K562 (cell line): Measurements from ENCODE around the gene TFDP1. TPM values are rescaled to one million over a fixed set of nuclear protein-coding genes. Genes with fewer than 3 reads are reported as not detected.

ENCODE experiments used
- ATAC-seq: fragments of 200-7000 bp; cut with Tn5 transposase; 3 replicates; pipeline ENCODE4 v1.9.1; 2020; ENCODE audit warnings: moderate library complexity
- BruUV-seq: library from RNA; stranded (reverse); fragments of 400-500 nt; replicated peaks from 2 replicates; lab custom pipeline; 2021; lab: Mats Ljungman, UMichigan
- CTCF ChIA-PET: fragments of 300-600 bp; formaldehyde crosslinking; extraction: SDS; loops from one replicate; lab custom pipeline; 2021; ENCODE audit warnings: low intra/inter-chr PET ratio; lab: Yijun Ruan, JAX
- POLR2A ChIA-PET: fragments of 300-600, 350-650 bp; sonication (Branson Sonifier 250); formaldehyde crosslinking; extraction: SDS; loops from one replicate; lab custom pipeline; 2021; ENCODE audit warnings: antibody characterized with exemption, inconsistent platforms; lab: Yijun Ruan, JAX
- DNase-seq, 4 experiments: peaks; one replicate each; pipeline versions ENCODE4 v3.0.0 to v3.0.0-alpha.2; 2011 to 2018; ENCODE audit warnings: low spot score in 3 of 4, mixed read lengths in 3 of 4; ENCODE audit errors: extremely low read depth in 1 of 4
- FAIRE-seq: peaks from 2 replicates; lab custom pipeline; 2011; peaks lifted over from hg19 to GRCh38; lab: Jason Lieb, UNC
- H2AFZ ChIP-seq: 2 replicates; pipeline ENCODE4 v1.6.0; 2011; ENCODE audit warnings: low read depth, low read length, control low read depth, inconsistent platforms
- H3K27ac ChIP-seq: fragments of 200-600 bp; 3 replicates; pipeline ENCODE4 v1.8.0; 2011; ENCODE audit warnings: low read depth, mild to moderate bottlenecking, control low read depth, inconsistent platforms, low read length, moderate library complexity, mixed read lengths; ENCODE audit errors: extremely low read depth
- H3K27me3 ChIP-seq, 2 experiments: fragments of 300-600 bp in 1 of 2; 2 replicates in 1 of 2; 3 replicates in 1 of 2; pipeline versions ENCODE4 v1.6.0 to v1.8.0; 2011; ENCODE audit warnings: inconsistent platforms in 2 of 2, low read length in 2 of 2, mild to moderate bottlenecking in 1 of 2, mixed read lengths in 1 of 2, moderate library complexity in 1 of 2; ENCODE audit not compliant: control insufficient read depth in 2 of 2, insufficient read depth in 2 of 2
- H3K36me3 ChIP-seq: fragments of 300-600 bp; 3 replicates; pipeline ENCODE4 v1.8.0; 2011; ENCODE audit warnings: mild to moderate bottlenecking, low read length, inconsistent platforms; ENCODE audit not compliant: control insufficient read depth, insufficient read depth
- H3K4me1 ChIP-seq, 2 experiments: fragments of 200-600 bp in 1 of 2; replicated peaks in 1 of 2; 2 replicates in 1 of 2; 3 replicates in 1 of 2; pipeline versions ENCODE4 v1.5.1 to v1.8.0; 2011; ENCODE audit warnings: inconsistent platforms in 2 of 2, low read length in 2 of 2, mild to moderate bottlenecking in 1 of 2, mixed read lengths in 1 of 2, moderate library complexity in 1 of 2; ENCODE audit not compliant: control insufficient read depth in 2 of 2, insufficient read depth in 2 of 2
- H3K4me2 ChIP-seq: 2 replicates; pipeline ENCODE4 v1.6.1; 2011; ENCODE audit warnings: low read length, control low read depth, inconsistent platforms, mixed read lengths; ENCODE audit not compliant: insufficient read depth
- H3K4me3 ChIP-seq: fragments of 200-600 bp; sonication (generic), shearing (Covaris generic); 2 replicates; pipeline ENCODE4 v1.5.1; 2016; ENCODE audit warnings: control low read depth, inconsistent platforms
- H3K79me2 ChIP-seq: fragments of 200-600 bp; 3 replicates; pipeline ENCODE4 v1.8.0; 2011; ENCODE audit warnings: low read length, inconsistent platforms; ENCODE audit not compliant: control insufficient read depth, insufficient read depth
- H3K9ac ChIP-seq, 2 experiments: 2 replicates each; pipeline versions ENCODE4 v1.6.0 to v1.6.1; 2011; ENCODE audit warnings: low read depth in 2 of 2, low read length in 2 of 2, control low read depth in 1 of 2, inconsistent platforms in 1 of 2, mild to moderate bottlenecking in 1 of 2, mixed read lengths in 1 of 2; ENCODE audit not compliant: insufficient read depth in 1 of 2
- H3K9me1 ChIP-seq: one replicate; pipeline ENCODE4 v1.6.0; 2011; ENCODE audit warnings: inconsistent platforms, mild to moderate bottlenecking, low read length, moderate library complexity; ENCODE audit not compliant: control insufficient read depth, insufficient read depth
- H3K9me3 ChIP-seq: replicated peaks from 2 replicates; pipeline ENCODE4 v1.5.1; 2011; ENCODE audit warnings: low read depth, low read length, inconsistent platforms; ENCODE audit not compliant: control insufficient read depth, insufficient read depth
- H4K20me1 ChIP-seq: replicated peaks from 2 replicates; pipeline ENCODE4 v1.6.1; 2011; ENCODE audit warnings: low read length, inconsistent platforms, mixed read lengths; ENCODE audit not compliant: control insufficient read depth, insufficient read depth
- CAMTA2 ChIP-seq: fragments of 250-450 bp; sonication (Bioruptor Pico); conservative IDR thresholded peaks from 2 replicates; pipeline ENCODE4 v1.5.1; 2022
- CBFA2T3 ChIP-seq: fragments of 450-650 bp; IDR thresholded peaks from 2 replicates; pipeline ENCODE4 v1.6.1; 2017
- EGR1 ChIP-seq: fragments of 450-650 bp; conservative IDR thresholded peaks from 2 replicates; pipeline ENCODE4 v1.6.1; 2017; ENCODE audit warnings: mild to moderate bottlenecking
- KHSRP ChIP-seq: fragments of 450-650 bp; IDR thresholded peaks from 2 replicates; pipeline ENCODE4 v1.6.1; 2017
- MCM3 ChIP-seq: fragments of 450-650 bp; IDR thresholded peaks from 2 replicates; pipeline ENCODE4 v1.6.1; 2016
- PHTF2 ChIP-seq: fragments of 250-450 bp; sonication (Bioruptor Pico); IDR thresholded peaks from 2 replicates; pipeline ENCODE4 v1.5.0; 2021; ENCODE audit warnings: mild to moderate bottlenecking
- RB1 ChIP-seq: fragments of 450-650 bp; IDR thresholded peaks from 2 replicates; pipeline ENCODE4 v1.6.1; 2017; ENCODE audit warnings: low read depth, mild to moderate bottlenecking
- RNF2 ChIP-seq: sonication (generic); IDR thresholded peaks from 2 replicates; pipeline ENCODE4 v1.6.1; 2016
- SRSF9 ChIP-seq: fragments of 200-400 bp; formaldehyde crosslinking; IDR thresholded peaks from 2 replicates; pipeline ENCODE4 v1.6.1; 2017; ENCODE audit warnings: low read depth, low read length, borderline replicate concordance
- ZNF197 ChIP-seq: fragments of 200-800 bp; sonication (Bioruptor generic); IDR thresholded peaks from 2 replicates; pipeline ENCODE4 v1.6.1; 2016; ENCODE audit warnings: low read depth, missing genetic modification characterization, missing compliant biosample characterization
- ZNF23 ChIP-seq: fragments of 250-450 bp; sonication (Bioruptor Pico); IDR thresholded peaks from 2 replicates; pipeline ENCODE4 v1.4.0; 2020; ENCODE audit warnings: mild to moderate bottlenecking
- WGBS: fragments of 100-300 bp; shearing (Covaris generic); methylation state at CpG from one replicate; pipeline ENCODE4 v1.1.6; 2016; ENCODE audit warnings: low coverage, mixed read lengths; ENCODE audit not compliant: insufficient coverage; ENCODE audit errors: missing lambda C conversion rate; 5-methylcytosine and 5-hydroxymethylcytosine counted together
- in situ Hi-C: fragments of 300-500 bp; cut with MboI; formaldehyde crosslinking; loops from 4 replicates; pipeline ENCODE4 v1.15.0; 2018; ENCODE audit warnings: inconsistent platforms, mixed read lengths
- intact Hi-C: fragments of 100-400 bp; cut with micrococcal nuclease; formaldehyde crosslinking; loops from 2 replicates; pipeline ENCODE4 v1.14.2; 2022
- polyA plus RNA-seq, 8 experiments: library from polyadenylated mRNA; depleted of rRNA in 4 of 8; stranded (reverse) in 5 of 8; unstranded in 3 of 8; fragments of >200 nt; fragmentation: Nextera tagmentation in 2 of 8; fragmentation: Illumina TruSeq in 1 of 8; extraction: Ambion mirVana in 2 of 8; extraction: Trizol in 1 of 8; gene quantifications; 2 replicates each; pipeline versions ENCODE4 v1.2.1 to v1.2.3, GENCODE V29; 2011 to 2014; ENCODE audit warnings: inconsistent platforms in 1 of 8, missing spikeins in 1 of 8
- total RNA-seq, 7 experiments: library from RNA; depleted of rRNA in 6 of 7; stranded (reverse); fragments of >200 nt in 6 of 7; fragmentation: Illumina TruSeq in 2 of 7; extraction: Trizol in 2 of 7; gene quantifications; 2 replicates each; pipeline versions ENCODE4 v1.2.1 to v1.2.3, GENCODE V29; 2011 to 2021; ENCODE audit warnings: low replicate concordance in 1 of 7
- TF ChIP-seq, protein P1 (sequence below): fragments of 450-650 bp; IDR thresholded peaks from 2 replicates; pipeline ENCODE4 v1.6.1; 2018; ENCODE audit not compliant: partially characterized antibody
- TF ChIP-seq, protein P2 (sequence below): fragments of 250-450 bp; sonication (Bioruptor Pico); IDR thresholded peaks from 2 replicates; pipeline ENCODE4 v1.8.0; 2021; ENCODE audit warnings: mild to moderate bottlenecking, moderate library complexity

Gene TFDP1
- total and polyA plus RNA-seq, 9 of the 15 experiments (the other 6 are each of a cell fraction or from before 2014, with no cell fraction given): 33.8 to 145 (median 69.1) TPM

DNA sequence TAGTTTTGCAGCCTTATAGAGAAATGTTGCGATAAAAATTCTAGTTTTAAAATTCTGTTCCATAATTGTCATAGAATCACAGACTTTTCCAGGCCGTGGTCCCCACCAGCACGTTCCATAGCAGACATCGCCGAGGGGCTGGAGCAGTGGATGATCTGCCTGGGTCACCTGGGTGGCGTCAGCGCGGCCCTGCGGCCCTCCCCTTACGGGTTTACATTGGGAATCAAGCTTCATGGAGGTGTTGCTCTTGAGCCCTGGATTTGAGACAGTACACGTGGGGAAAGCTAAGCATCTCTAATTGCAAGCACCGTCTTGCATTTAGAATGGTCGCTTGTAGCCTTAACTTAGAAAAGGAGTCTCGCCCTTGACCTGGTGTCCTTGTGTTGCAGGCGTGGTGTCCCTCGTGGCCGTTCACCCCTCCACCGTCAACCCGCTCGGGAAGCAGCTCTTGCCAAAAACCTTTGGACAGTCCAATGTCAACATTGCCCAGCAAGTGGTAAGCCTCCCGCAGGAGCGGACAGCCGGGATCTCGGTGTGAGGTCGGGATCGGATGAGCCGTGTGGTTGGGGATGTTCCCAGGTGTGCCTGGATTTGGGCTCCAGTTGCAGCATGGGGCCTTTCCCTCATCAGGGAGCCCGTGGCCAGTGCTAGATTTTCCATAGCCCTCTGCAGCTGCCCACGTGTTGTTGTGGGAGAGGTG lies 38.4 kb downstream of the TFDP1 start:
- peaks cover 67% of the 10 kb centered on the region; the same call in 2 of the 3 replicates for H3K36me3 ChIP-seq
- no peak for DNase-seq
- no peak for TF ChIP-seq EGR1
- TF ChIP-seq SRSF9: no peak
- TF ChIP-seq, protein P1, sequence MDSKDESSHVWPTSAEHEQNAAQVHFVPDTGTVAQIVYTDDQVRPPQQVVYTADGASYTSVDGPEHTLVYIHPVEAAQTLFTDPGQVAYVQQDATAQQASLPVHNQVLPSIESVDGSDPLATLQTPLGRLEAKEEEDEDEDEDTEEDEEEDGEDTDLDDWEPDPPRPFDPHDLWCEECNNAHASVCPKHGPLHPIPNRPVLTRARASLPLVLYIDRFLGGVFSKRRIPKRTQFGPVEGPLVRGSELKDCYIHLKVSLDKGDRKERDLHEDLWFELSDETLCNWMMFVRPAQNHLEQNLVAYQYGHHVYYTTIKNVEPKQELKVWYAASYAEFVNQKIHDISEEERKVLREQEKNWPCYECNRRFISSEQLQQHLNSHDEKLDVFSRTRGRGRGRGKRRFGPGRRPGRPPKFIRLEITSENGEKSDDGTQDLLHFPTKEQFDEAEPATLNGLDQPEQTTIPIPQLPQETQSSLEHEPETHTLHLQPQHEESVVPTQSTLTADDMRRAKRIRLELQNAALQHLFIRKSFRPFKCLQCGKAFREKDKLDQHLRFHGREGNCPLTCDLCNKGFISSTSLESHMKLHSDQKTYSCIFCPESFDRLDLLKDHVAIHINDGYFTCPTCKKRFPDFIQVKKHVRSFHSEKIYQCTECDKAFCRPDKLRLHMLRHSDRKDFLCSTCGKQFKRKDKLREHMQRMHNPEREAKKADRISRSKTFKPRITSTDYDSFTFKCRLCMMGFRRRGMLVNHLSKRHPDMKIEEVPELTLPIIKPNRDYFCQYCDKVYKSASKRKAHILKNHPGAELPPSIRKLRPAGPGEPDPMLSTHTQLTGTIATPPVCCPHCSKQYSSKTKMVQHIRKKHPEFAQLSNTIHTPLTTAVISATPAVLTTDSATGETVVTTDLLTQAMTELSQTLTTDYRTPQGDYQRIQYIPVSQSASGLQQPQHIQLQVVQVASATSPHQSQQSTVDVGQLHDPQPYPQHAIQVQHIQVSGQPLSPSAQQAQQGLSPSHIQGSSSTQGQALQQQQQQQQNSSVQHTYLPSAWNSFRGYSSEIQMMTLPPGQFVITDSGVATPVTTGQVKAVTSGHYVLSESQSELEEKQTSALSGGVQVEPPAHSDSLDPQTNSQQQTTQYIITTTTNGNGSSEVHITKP: no peak
- no peak for TF ChIP-seq RB1
- TF ChIP-seq RNF2: no peak
- no peak for TF ChIP-seq MCM3
- TF ChIP-seq CAMTA2 (CRISPR knock-in tag): no peak
- TF ChIP-seq KHSRP: no peak
- TF ChIP-seq, protein P2, sequence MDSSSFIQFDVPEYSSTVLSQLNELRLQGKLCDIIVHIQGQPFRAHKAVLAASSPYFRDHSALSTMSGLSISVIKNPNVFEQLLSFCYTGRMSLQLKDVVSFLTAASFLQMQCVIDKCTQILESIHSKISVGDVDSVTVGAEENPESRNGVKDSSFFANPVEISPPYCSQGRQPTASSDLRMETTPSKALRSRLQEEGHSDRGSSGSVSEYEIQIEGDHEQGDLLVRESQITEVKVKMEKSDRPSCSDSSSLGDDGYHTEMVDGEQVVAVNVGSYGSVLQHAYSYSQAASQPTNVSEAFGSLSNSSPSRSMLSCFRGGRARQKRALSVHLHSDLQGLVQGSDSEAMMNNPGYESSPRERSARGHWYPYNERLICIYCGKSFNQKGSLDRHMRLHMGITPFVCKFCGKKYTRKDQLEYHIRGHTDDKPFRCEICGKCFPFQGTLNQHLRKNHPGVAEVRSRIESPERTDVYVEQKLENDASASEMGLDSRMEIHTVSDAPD (CRISPR knock-in tag): no peak
- no peak for TF ChIP-seq CBFA2T3
- no peak for TF ChIP-seq PHTF2 (CRISPR knock-in tag)
- TF ChIP-seq ZNF23 (CRISPR knock-in tag): no peak
- no peak for TF ChIP-seq ZNF197 (CRISPR knock-in tag)

More for the DNA sequence above, 38.4 kb downstream of the TFDP1 start:
- Histone ChIP-seq H3K9me3 (no peaks in the 10 kb centered on the region), H3K27me3 (no peaks in the 10 kb centered on the region), H3K9me1 (no peaks in the 10 kb centered on the region), H2AFZ (no peak overlapping the region), H3K79me2 (peaks cover 60% of the 10 kb centered on the region), H3K4me1 (no peaks in the 10 kb centered on the region), H3K4me3 (no peak overlapping the region), H3K9ac (no peak overlapping the region), H3K27ac (no peak overlapping the region), H3K4me2 (no peak overlapping the region), H4K20me1 (no peaks in the 10 kb centered on the region)
- 90% methylated on average over 18 of the region's 29 CpGs for WGBS
- ChIA-PET CTCF (no interaction called here), POLR2A (interaction anchor here (0.6 kb wide), 1 partner anchor 9 kb away, joined by 3 read pairs; no protein-coding TSS in a partner anchor)
- no peak for ATAC-seq
- BruUV-seq: no TSS peak
- intact Hi-C loops: no loop called here
- in situ Hi-C loops: no loop called here
- no peak for FAIRE-seq
